ENCODE measurements around the gene CYB5D1.

Gene CYB5D1

DNA sequence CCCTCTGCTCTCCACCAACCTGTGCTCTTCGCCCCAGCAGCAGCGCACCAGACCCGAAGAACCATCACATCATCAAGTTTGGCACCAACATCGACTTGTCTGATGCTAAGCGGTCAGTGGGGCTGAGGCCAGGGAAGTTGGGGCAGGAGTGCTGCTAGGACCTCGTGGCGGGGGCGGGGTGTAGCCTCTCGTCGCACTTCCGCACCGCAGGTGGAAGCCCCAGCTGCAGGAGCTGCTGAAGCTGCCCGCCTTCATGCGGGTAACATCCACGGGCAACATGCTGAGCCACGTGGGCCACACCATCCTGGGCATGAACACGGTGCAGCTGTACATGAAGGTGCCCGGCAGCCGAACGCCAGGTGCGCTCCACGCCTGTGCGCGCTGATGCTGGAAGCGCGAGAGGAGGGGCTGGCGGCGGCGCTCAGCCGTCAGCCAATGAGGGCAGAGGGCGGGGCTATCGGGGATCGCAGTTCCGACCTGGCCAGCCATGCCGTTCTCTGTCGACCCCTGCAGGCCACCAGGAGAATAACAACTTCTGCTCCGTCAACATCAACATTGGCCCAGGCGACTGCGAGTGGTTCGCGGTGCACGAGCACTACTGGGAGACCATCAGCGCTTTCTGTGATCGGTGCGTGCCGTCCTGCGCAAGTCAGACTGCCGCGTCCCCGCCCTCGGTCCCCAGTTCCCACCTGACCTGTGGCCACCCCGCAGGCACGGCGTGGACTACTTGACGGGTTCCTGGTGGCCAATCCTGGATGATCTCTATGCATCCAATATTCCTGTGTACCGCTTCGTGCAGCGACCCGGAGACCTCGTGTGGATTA is 6.2 kb upstream of the CYB5D1 start:
- no peaks in the 10 kb centered on the region for H3K27me3 ChIP-seq
- H3K4me2 ChIP-seq: peak overlapping the region; percentile 54 to 85 (median 68)
- peaks cover 65 to 86% (median 77%) of the 10 kb centered on the region in 11 experiments for H3K36me3 ChIP-seq
- no peak for TF ChIP-seq Cebpa-rat (IDR thresholded peaks at IDR 0.05)
- H3K9me3 ChIP-seq (replicated peaks in 1 of 11): no peaks in the 10 kb centered on the region
- H3K9ac ChIP-seq: peak overlapping the region in 7 of 11 experiments; percentile 15 to 57 (median 21); a peak in 8 of 22 replicates
- peaks cover 50 to 86% (median 58%) of the 10 kb centered on the region in 11 experiments for H4K20me1 ChIP-seq
- peaks cover 30 to 44% (median 36%) of the 10 kb centered on the region in 10 experiments for H3K4me1 ChIP-seq
- H3K4me3 ChIP-seq: peak overlapping the region in 8 of 10 experiments; percentile 4 to 61 (median 42); a peak in 11 of 20 replicates
- no peak overlapping the region for H3K27ac ChIP-seq

- Histone ChIP-seq H3K36me3 (peaks cover 59 to 79% (median 71%) of the 10 kb centered on the region in 11 experiments), H3K4me2 (peak overlapping the region in 9 of 11 experiments; percentile 5 to 78 (median 66); a peak in 15 of 22 replicates), H3K4me1 (peaks cover 30 to 44% (median 36%) of the 10 kb centered on the region in 10 experiments), H3K9ac (peak overlapping the region in 6 of 11 experiments; percentile 3 to 55 (median 20); a peak in 7 of 22 replicates), H3K9me3 (replicated peaks in 1 of 11) (no peaks in the 10 kb centered on the region), H3K27ac (no peak overlapping the region; a peak in 1 of 22 replicates), H3K4me3 (no peak overlapping the region), H4K20me1 (peaks cover 45 to 81% (median 52%) of the 10 kb centered on the region in 11 experiments), H3K27me3 (no peaks in the 10 kb centered on the region)
- no peak for TF ChIP-seq Cebpa-rat (IDR thresholded peaks at IDR 0.05)
Measured at GRCh38 chr17:7852262-7852670, 5.5 kb upstream of the CYB5D1 start.

- H3K4me2 ChIP-seq: no peak overlapping the region
- peaks cover 53 to 73% (median 66%) of the 10 kb centered on the region in 11 experiments for H3K36me3 ChIP-seq
- no peaks in the 10 kb centered on the region for H3K27me3 ChIP-seq
- H3K4me3 ChIP-seq: no peak overlapping the region
- H4K20me1 ChIP-seq: peaks cover 40 to 75% (median 47%) of the 10 kb centered on the region in 11 experiments
- H3K4me1 ChIP-seq: peaks cover 31 to 46% (median 38%) of the 10 kb centered on the region in 10 experiments
- no peak for TF ChIP-seq Cebpa-rat (IDR thresholded peaks at IDR 0.05)
- no peak overlapping the region; a peak in 2 of 22 replicates for H3K27ac ChIP-seq
- H3K9ac ChIP-seq: peak overlapping the region in 6 of 11 experiments; percentile 18 to 24 (median 22); a peak in 5 of 22 replicates
- H3K9me3 ChIP-seq (replicated peaks in 1 of 11): no peaks in the 10 kb centered on the region
Measured at GRCh38 chr17:7852919-7853690, 4.7 kb upstream of the CYB5D1 start.

- no peaks in the 10 kb centered on the region for H3K27me3 ChIP-seq
- peaks cover 51 to 68% (median 63%) of the 10 kb centered on the region in 11 experiments for H3K36me3 ChIP-seq
- H3K4me3 ChIP-seq: no peak overlapping the region
- no peak for TF ChIP-seq Cebpa-rat (IDR thresholded peaks at IDR 0.05)
- 0 out of 22 replicates have a peak overlapping the region, but pooled peaks of 1 of the 11 experiments have one; percentile 21 for H3K9ac ChIP-seq
- H3K27ac ChIP-seq: no peak overlapping the region
- H4K20me1 ChIP-seq: peaks cover 38 to 70% (median 45%) of the 10 kb centered on the region in 11 experiments
- H3K4me1 ChIP-seq: peaks cover 36 to 52% (median 44%) of the 10 kb centered on the region in 10 experiments
- H3K9me3 ChIP-seq (replicated peaks in 1 of 11): no peaks in the 10 kb centered on the region
- H3K4me2 ChIP-seq: no peak overlapping the region
Measured at GRCh38 chr17:7853691-7854038, 4.1 kb upstream of the CYB5D1 start.

GRCh38 chr17:7854078-7854777 is 3.6 kb upstream of the CYB5D1 start:
- Histone ChIP-seq H3K4me3 (no peak overlapping the region), H3K27me3 (no peaks in the 10 kb centered on the region), H3K9me3 (replicated peaks in 1 of 11) (no peaks in the 10 kb centered on the region), H3K4me1 (peaks cover 42 to 57% (median 50%) of the 10 kb centered on the region in 10 experiments), H3K27ac (peak overlapping the region in 3 of 11 experiments; percentile 3 to 18 (median 8); a peak in 1 of 22 replicates), H3K9ac (peak overlapping the region in 6 of 11 experiments; percentile 2 to 54 (median 28); a peak in 7 of 22 replicates), H4K20me1 (peaks cover 34 to 64% (median 41%) of the 10 kb centered on the region in 11 experiments), H3K36me3 (peaks cover 47 to 68% (median 63%) of the 10 kb centered on the region in 11 experiments), H3K4me2 (0 out of 22 replicates have a peak overlapping the region, but pooled peaks of 1 of the 11 experiments have one; percentile 13)
- TF ChIP-seq Cebpa-rat (IDR thresholded peaks at IDR 0.05): no peak

- peaks cover 46 to 64% (median 55%) of the 10 kb centered on the region in 10 experiments for H3K4me1 ChIP-seq
- peaks cover 26 to 56% (median 33%) of the 10 kb centered on the region in 11 experiments; a peak in 21 of 22 replicates for H4K20me1 ChIP-seq
- peak within 1 kb of the TSS; percentile 87 to 97 (median 94) for H3K9ac ChIP-seq
- H3K4me3 ChIP-seq: peak within 1 kb of the TSS; percentile 57 to 82 (median 73); a peak in 19 of 20 replicates
- no peak for TF ChIP-seq Cebpa-rat (IDR thresholded peaks at IDR 0.05)
- H3K27ac ChIP-seq: peak within 1 kb of the TSS; percentile 80 to 99 (median 96); a peak in 21 of 22 replicates
- no peaks in the 10 kb centered on the region for H3K27me3 ChIP-seq
- H3K36me3 ChIP-seq: peaks cover 47 to 68% (median 63%) of the 10 kb centered on the region in 11 experiments
- H3K9me3 ChIP-seq (replicated peaks in 1 of 11): no peaks in the 10 kb centered on the region
- peak within 1 kb of the TSS; percentile 91 to 100 (median 98) for H3K4me2 ChIP-seq
Measured at GRCh38 chr17:7854851-7855659, 2.7 kb upstream of the CYB5D1 start, which contains the start of gene TMEM88. TSS of gene TMEM88 (plus strand) at chr17:7855066. CDS start at chr17:7855075, 9 bp downstream.

DNA sequence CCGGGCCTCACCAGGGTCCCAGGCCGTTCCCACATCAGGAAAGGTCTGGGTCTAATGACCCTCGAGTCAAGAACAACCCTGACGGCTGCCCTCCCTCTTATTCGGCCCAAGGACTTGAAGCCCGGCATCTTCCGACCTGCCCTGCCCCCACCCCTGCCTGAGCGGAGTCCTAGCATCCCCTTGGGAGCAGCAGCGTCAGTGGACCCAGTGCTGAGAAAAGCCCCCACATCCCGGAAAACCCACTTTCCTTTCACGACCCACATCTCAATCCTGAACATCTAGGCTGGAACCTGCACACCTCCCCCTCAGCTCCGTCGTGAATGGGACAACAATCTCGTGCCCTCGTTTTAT is 2.2 kb upstream of the CYB5D1 start:
- peak overlapping the region; percentile 57 to 82 (median 73); a peak in 17 of 20 replicates for H3K4me3 ChIP-seq
- H3K4me2 ChIP-seq: peak overlapping the region; percentile 91 to 100 (median 98)
- peak overlapping the region; percentile 87 to 97 (median 94); a peak in 21 of 22 replicates for H3K9ac ChIP-seq
- H3K9me3 ChIP-seq (replicated peaks in 1 of 11): no peaks in the 10 kb centered on the region
- H3K27me3 ChIP-seq: no peaks in the 10 kb centered on the region
- no peak for TF ChIP-seq Cebpa-rat (IDR thresholded peaks at IDR 0.05)
- H3K4me1 ChIP-seq: peaks cover 46 to 63% (median 54%) of the 10 kb centered on the region in 10 experiments
- peak overlapping the region in 10 of 11 experiments; percentile 89 to 99 (median 96); a peak in 19 of 22 replicates for H3K27ac ChIP-seq
- peaks cover 42 to 68% (median 62%) of the 10 kb centered on the region in 11 experiments for H3K36me3 ChIP-seq
- H4K20me1 ChIP-seq: peaks cover 20 to 50% (median 27%) of the 10 kb centered on the region in 11 experiments; a peak in 21 of 22 replicates

Measured in BLaER1 treated with 17β-estradiol and CSF1 and Interleukin-3, amounts not matched to agents 10 nM and 100 nM (cell line).